Fibroblast of mammary gland (primary cell): ENCODE results near the gene MED13L.

Experiments
- DNase-seq: peaks from one replicate; pipeline ENCODE4 v3.0.0-alpha.2; 2010; ENCODE audit warnings: low read depth
- H3K4me3 ChIP-seq: 2 replicates; pipeline ENCODE4 v1.5.1; 2011; ENCODE audit warnings: low read depth, mild to moderate bottlenecking, low read length, moderate library complexity; ENCODE audit not compliant: control insufficient read depth
- CTCF ChIP-seq: conservative IDR thresholded peaks from 2 replicates; pipeline ENCODE4 v1.5.1; 2011; ENCODE audit warnings: low read depth, low read length, inconsistent platforms; ENCODE audit not compliant: control insufficient read depth, insufficient read depth

Gene MED13L

GRCh38 chr12:116156614-116157013 is 120.9 kb downstream of the MED13L start:
- TF ChIP-seq CTCF, result no peak
- H3K4me3 ChIP-seq, result no peak overlapping the region
- no peak for DNase-seq

GRCh38 chr12:116155383-116155782 is 122.1 kb downstream of the MED13L start:
- no peak for DNase-seq
- TF ChIP-seq CTCF, result no peak
- H3K4me3 ChIP-seq, result no peak overlapping the region

GRCh38 chr12:116153983-116154382 is 123.5 kb downstream of the MED13L start:
- no peak for DNase-seq
- no peak overlapping the region for H3K4me3 ChIP-seq
- no peak for TF ChIP-seq CTCF

- no peak for TF ChIP-seq CTCF
- H3K4me3 ChIP-seq, result no peak overlapping the region
- no peak for DNase-seq
Observed at GRCh38 chr12:116153113-116153512, 124.4 kb downstream of the MED13L start.

- no peak for TF ChIP-seq CTCF
- H3K4me3 ChIP-seq, result no peak overlapping the region
- peak; percentile 41 for DNase-seq
Observed at GRCh38 chr12:116152268-116152667, 125.2 kb downstream of the MED13L start.

GRCh38 chr12:116150452-116150851 is 127.0 kb downstream of the MED13L start:
- TF ChIP-seq CTCF, result no peak
- DNase-seq, result no peak
- no peak overlapping the region for H3K4me3 ChIP-seq

GRCh38 chr12:116150001-116150400 is 127.5 kb downstream of the MED13L start:
- DNase-seq, result peak; percentile 56
- H3K4me3 ChIP-seq, result no peak overlapping the region
- no peak for TF ChIP-seq CTCF
